ENCODE measurements around the gene LRRTM1. TPM values are rescaled to one million over a fixed set of nuclear protein-coding genes. Genes with fewer than 3 reads are reported as not detected.
A peak's percentile ranks its signal among the peaks of the same experiment; 100 is the strongest.

LRRTM1 gene
- total and polyA plus RNA-seq, 4 donors: 0.08 to 0.77 TPM; not detected in 2

DNA sequence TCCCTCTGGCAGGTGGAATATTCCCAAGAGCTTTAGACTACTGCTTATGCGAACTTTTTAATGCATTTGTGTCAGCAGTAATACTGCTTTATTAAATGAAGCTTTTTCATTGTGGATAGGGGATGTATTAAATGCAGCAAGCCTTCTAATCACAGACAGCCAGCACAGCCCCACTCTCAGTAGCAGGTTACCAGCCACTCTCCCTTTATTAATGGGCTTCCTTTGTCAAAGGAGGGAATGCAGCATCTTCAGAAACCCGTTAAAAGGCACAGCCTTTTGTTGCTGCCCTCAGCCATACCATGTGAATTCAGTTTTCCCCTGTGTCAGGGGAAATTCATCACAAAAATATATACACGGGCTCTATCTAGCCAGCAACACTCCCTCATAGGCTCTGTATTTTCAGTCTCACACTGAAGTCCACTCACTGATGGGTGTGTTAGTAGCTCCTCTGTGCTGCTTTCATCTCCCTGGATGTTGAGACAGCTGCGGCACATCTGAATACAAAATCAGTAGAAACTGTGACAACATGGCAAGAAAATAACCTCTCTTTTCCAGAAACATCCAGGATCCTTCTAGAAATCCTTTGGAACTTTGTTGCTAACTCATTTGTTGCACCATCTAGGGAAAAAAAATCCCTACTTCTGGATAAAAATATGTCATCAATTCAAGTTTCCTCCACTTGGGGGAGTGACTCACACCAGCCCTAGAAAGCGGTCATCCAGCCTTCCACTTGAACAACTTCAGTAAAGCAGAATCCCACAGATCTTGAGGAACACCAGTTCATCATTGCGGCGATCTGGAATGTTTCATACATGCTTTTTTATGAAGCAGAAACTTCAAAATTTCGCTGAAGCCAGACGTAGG lies 48.4 kb downstream of the LRRTM1 start:
- TF ChIP-seq, protein P1, sequence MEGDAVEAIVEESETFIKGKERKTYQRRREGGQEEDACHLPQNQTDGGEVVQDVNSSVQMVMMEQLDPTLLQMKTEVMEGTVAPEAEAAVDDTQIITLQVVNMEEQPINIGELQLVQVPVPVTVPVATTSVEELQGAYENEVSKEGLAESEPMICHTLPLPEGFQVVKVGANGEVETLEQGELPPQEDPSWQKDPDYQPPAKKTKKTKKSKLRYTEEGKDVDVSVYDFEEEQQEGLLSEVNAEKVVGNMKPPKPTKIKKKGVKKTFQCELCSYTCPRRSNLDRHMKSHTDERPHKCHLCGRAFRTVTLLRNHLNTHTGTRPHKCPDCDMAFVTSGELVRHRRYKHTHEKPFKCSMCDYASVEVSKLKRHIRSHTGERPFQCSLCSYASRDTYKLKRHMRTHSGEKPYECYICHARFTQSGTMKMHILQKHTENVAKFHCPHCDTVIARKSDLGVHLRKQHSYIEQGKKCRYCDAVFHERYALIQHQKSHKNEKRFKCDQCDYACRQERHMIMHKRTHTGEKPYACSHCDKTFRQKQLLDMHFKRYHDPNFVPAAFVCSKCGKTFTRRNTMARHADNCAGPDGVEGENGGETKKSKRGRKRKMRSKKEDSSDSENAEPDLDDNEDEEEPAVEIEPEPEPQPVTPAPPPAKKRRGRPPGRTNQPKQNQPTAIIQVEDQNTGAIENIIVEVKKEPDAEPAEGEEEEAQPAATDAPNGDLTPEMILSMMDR (IDR thresholded peaks at IDR 0.05; ENCODE audit: control extremely low read depth, extremely low read depth): no peak
- WGBS, 2 donors: 62 to 74% methylated on average over 9 of the region's 9 CpGs
- Histone ChIP-seq H3K4me1 (ENCODE audit: control insufficient read depth in 5 of 5, insufficient read depth in 5 of 5, low read length in 5 of 5) (peaks cover 0 to 4% (median 0%) of the 10 kb centered on the region in 5 donors), H3K9me3 (ENCODE audit: control insufficient read depth in 4 of 4, insufficient read depth in 3 of 4, low read length in 3 of 4) (no peaks in the 10 kb centered on the region), H3K27me3 (ENCODE audit: control insufficient read depth in 3 of 3, insufficient read depth in 3 of 3, low read length in 2 of 3) (no peaks in the 10 kb centered on the region), H3K4me3 (no peak overlapping the region), H3K9ac (ENCODE audit: insufficient read depth in 1 of 2, low read length in 2 of 2) (no peak overlapping the region), H3K27ac (ENCODE audit: low read depth in 1 of 2, low read length in 1 of 2) (no peak overlapping the region), H3K36me3 (ENCODE audit: control insufficient read depth in 4 of 4, insufficient read depth in 4 of 4, low read length in 4 of 4) (no peaks in the 10 kb centered on the region)
- ATAC-seq (ENCODE audit: insufficient read depth, low FRiP score): no peak
- DNase-seq: peak in 2 of 3 donors; percentile 15 to 32

DNA sequence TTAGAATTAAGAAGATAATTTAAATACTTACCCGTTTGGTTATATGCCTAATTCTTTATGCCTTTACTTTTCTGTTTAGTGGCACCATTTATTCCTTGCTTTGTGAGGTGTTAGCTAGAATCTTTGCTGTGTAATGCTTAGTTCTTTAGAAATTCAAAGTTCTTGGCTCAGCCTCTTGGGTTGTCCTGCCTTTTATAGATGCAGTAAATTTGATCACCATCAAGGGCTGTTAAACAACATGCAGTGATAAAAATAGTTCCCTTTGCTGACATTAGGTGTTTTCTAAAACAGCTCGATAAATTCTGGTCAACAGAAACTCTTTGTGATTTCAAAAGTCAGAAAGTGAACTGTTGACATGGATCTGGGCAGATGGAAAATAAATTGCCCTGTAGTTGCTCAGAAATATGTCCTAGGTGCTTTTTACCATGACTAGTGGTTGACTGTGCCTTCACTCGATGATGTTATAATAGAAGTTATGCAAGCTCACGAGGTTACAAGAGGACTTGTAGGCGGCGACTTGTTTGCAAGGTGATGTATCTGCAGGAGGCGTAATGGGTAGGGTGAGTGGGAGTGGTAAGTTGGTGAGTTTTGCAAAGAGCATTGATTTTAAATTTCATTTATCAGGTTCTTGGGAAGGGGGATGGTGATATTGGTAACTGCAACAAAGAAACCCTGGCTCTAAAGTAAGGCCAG lies 52.1 kb downstream of the LRRTM1 start:
- Histone ChIP-seq H3K4me3 (no peak overlapping the region), H3K4me1 (ENCODE audit: control insufficient read depth in 5 of 5, insufficient read depth in 5 of 5, low read length in 5 of 5) (peaks cover 0 to 4% (median 0%) of the 10 kb centered on the region in 5 donors), H3K36me3 (ENCODE audit: control insufficient read depth in 4 of 4, insufficient read depth in 4 of 4, low read length in 4 of 4) (no peaks in the 10 kb centered on the region), H3K27ac (ENCODE audit: low read depth in 1 of 2, low read length in 1 of 2) (no peak overlapping the region), H3K27me3 (ENCODE audit: control insufficient read depth in 3 of 3, insufficient read depth in 3 of 3, low read length in 2 of 3) (no peaks in the 10 kb centered on the region), H3K9me3 (ENCODE audit: control insufficient read depth in 4 of 4, insufficient read depth in 3 of 4, low read length in 3 of 4) (no peaks in the 10 kb centered on the region), H3K9ac (ENCODE audit: insufficient read depth in 1 of 2, low read length in 2 of 2) (no peak overlapping the region)
- no peak for DNase-seq
- TF ChIP-seq, protein P1 (IDR thresholded peaks at IDR 0.05; ENCODE audit: control extremely low read depth, extremely low read depth): no peak
- 92% methylated on average over 7 of the region's 7 CpGs for WGBS, 2 donors
- ATAC-seq (ENCODE audit: insufficient read depth, low FRiP score): no peak
